Measurements from ENCODE around the gene MACROD2. TPM values are rescaled to one million over a fixed set of nuclear protein-coding genes. Genes with fewer than 3 reads are reported as not detected.

The MACROD2 gene
- total RNA-seq, 1 experiment from 2014 or later: 1.6 TPM

GRCh38 chr20:16025084-16025483 lies 2029.8 kb downstream of the MACROD2 start:
- H3K23ac ChIP-seq (ENCODE audit: insufficient read length, low read depth, low read length): no peak overlapping the region
- H3K4ac ChIP-seq (ENCODE audit: low read depth, low read length): no peak overlapping the region
- Mint-ChIP-seq H3K4me1 (peaks cover 38 to 43% of the 10 kb centered on the region in 2 experiments), H3K27ac (0 out of 7 replicates have a peak overlapping the region, but pooled peaks of 1 of the 3 experiments have one; percentile 87), H3K27me3 (ENCODE audit: low read depth) (peaks cover 3% of the 10 kb centered on the region; the same call in 1 of the 2 replicates), H3K4me3 (no peak overlapping the region), H3K9me3 (no peaks in the 10 kb centered on the region; a peak in 3 of 5 replicates), H3K36me3 (ENCODE audit: insufficient read depth in 1 of 3, low read depth in 3 of 3) (peaks cover 0 to 5% (median 2%) of the 10 kb centered on the region in 3 experiments; a peak in 1 of 7 replicates)
- no peak overlapping the region for H3T11ph ChIP-seq (ENCODE audit: low read length)
- no peak overlapping the region for H4K91ac ChIP-seq (ENCODE audit: insufficient read length, low read depth, low read length)
- H2AK5ac ChIP-seq (ENCODE audit: insufficient read length, low read length): no peak overlapping the region
- H2AFZ ChIP-seq (ENCODE audit: low read length): no peak overlapping the region
- no peak overlapping the region for H2BK5ac ChIP-seq (ENCODE audit: insufficient read length, low read length)
- H3K9ac ChIP-seq (ENCODE audit: extremely low read depth, insufficient read length, low read length): no peak overlapping the region
- H3K18ac ChIP-seq (ENCODE audit: insufficient read length, low read depth, low read length): no peak overlapping the region
- H3K4me1 ChIP-seq (ENCODE audit: insufficient read depth, low read length): no peaks in the 10 kb centered on the region; the same call in 1 of the 2 replicates
- H2BK15ac ChIP-seq (ENCODE audit: low read depth, low read length): no peak overlapping the region
- H2BK20ac ChIP-seq (ENCODE audit: low read depth, low read length, poor library complexity, severe bottlenecking): no peak overlapping the region
- WGBS (ENCODE audit: extremely low coverage, insufficient read length, low lambda C conversion rate): no CpG with 5 or more reads among the region's 1 CpG
- no peak overlapping the region for H3K56ac ChIP-seq (ENCODE audit: insufficient read length, low read depth, low read length)
- no peaks in the 10 kb centered on the region for H3K79me1 ChIP-seq (ENCODE audit: insufficient read depth, low read depth, low read length, poor library complexity, severe bottlenecking)
- H3K27ac ChIP-seq (ENCODE audit: insufficient read length, low read depth, low read length): no peak overlapping the region
- no peaks in the 10 kb centered on the region for H3K23me2 ChIP-seq (ENCODE audit: insufficient read length, low read depth, low read length, poor library complexity, severe bottlenecking)
- H3K14ac ChIP-seq (ENCODE audit: insufficient read depth, low read length): no peak overlapping the region
- H4K20me1 ChIP-seq (ENCODE audit: control insufficient read depth, insufficient read depth, insufficient read length): no peaks in the 10 kb centered on the region
- no peaks in the 10 kb centered on the region for H3K27me3 ChIP-seq (ENCODE audit: insufficient read depth, low read length)
- H3K4me2 ChIP-seq (ENCODE audit: insufficient read depth, insufficient read length, low read length): no peak overlapping the region
- no peak overlapping the region for H4K8ac ChIP-seq (replicated peaks; ENCODE audit: insufficient read length, low read depth, low read length)
- H2BK120ac ChIP-seq (ENCODE audit: low read depth, low read length, poor library complexity, severe bottlenecking): no peak overlapping the region
- H4K5ac ChIP-seq (ENCODE audit: insufficient read length, low read depth, low read length): no peak overlapping the region
- no peak overlapping the region for H2BK12ac ChIP-seq (ENCODE audit: insufficient read length, low read depth, low read length)
- H3K9me3 ChIP-seq (ENCODE audit: control insufficient read depth, low read depth, low read length): no peaks in the 10 kb centered on the region
- TF ChIP-seq CTCF (conservative IDR thresholded peaks at IDR 0.05): no peak
- DNase-seq: no peak
- H3K79me2 ChIP-seq (ENCODE audit: insufficient read depth, low read length): no peaks in the 10 kb centered on the region

All from H9 (cell line).